IMR-90 (cell line): ENCODE data around the gene PLD1. TPM values are rescaled to one million over a fixed set of nuclear protein-coding genes. Genes with fewer than 3 reads are reported as not detected.

Experiments used
- ATAC-seq: fragments of 200-7000 bp; cut with Tn5 transposase; 2 replicates; pipeline ENCODE4 v1.9.1; 2020; ENCODE audit warnings: low read depth, mild to moderate bottlenecking, moderate library complexity
- BruUV-seq: library from RNA; stranded (reverse); fragments of 400-500 nt; replicated peaks from 2 replicates; lab custom pipeline; 2021; lab: Mats Ljungman, UMichigan
- CTCF ChIA-PET: fragments of 300-600 bp; formaldehyde crosslinking; extraction: SDS; loops from one replicate; lab custom pipeline; 2021; ENCODE audit warnings: antibody characterized with exemption; lab: Yijun Ruan, JAX
- POLR2A ChIA-PET: fragments of 300-600 bp; sonication (Branson Sonifier 250); formaldehyde crosslinking; loops from one replicate; lab custom pipeline; 2022; ENCODE audit warnings: antibody characterized with exemption; ENCODE audit not compliant: unreplicated experiment; lab: Charles Lee
- DNase-seq: peaks from one replicate; pipeline ENCODE4 v3.0.0; 2013
- H2AFZ ChIP-seq: replicated peaks from 2 replicates; pipeline ENCODE3; 2013; ENCODE audit warnings: low read length, mild to moderate bottlenecking; ENCODE audit not compliant: poor library complexity
- H2AK5ac ChIP-seq: 2 replicates; pipeline ENCODE4 v1.6.1; 2013; ENCODE audit warnings: low read depth, low read length, inconsistent platforms
- H2AK9ac ChIP-seq: replicated peaks from 2 replicates; pipeline ENCODE3; 2013; ENCODE audit warnings: mild to moderate bottlenecking, low read depth, low read length, moderate library complexity; ENCODE audit not compliant: poor library complexity
- H2BK120ac ChIP-seq: 2 replicates; pipeline ENCODE4 v1.6.1; 2013; ENCODE audit warnings: low read depth, low read length, inconsistent platforms
- H2BK15ac ChIP-seq: 3 replicates; pipeline ENCODE4 v1.6.1; 2013; ENCODE audit warnings: low read depth, low read length, inconsistent platforms
- H2BK20ac ChIP-seq: 2 replicates; pipeline ENCODE4 v1.6.1; 2013; ENCODE audit warnings: low read depth, mild to moderate bottlenecking, inconsistent platforms, low read length, moderate library complexity
- H2BK5ac ChIP-seq: 2 replicates; pipeline ENCODE4 v1.6.1; 2013; ENCODE audit warnings: mild to moderate bottlenecking, low read depth, low read length, inconsistent platforms; ENCODE audit not compliant: poor library complexity, severe bottlenecking
- H3K14ac ChIP-seq: replicated peaks from 2 replicates; pipeline ENCODE4 v1.6.1; 2013; ENCODE audit warnings: low read depth, low read length, inconsistent platforms
- H3K18ac ChIP-seq: 2 replicates; pipeline ENCODE4 v1.6.1; 2013; ENCODE audit warnings: low read depth, low read length, control low read depth
- H3K23ac ChIP-seq: 2 replicates; pipeline ENCODE4 v1.6.1; 2013; ENCODE audit warnings: low read depth, low read length, inconsistent platforms
- H3K27ac ChIP-seq: 2 replicates; pipeline ENCODE4 v1.5.1; 2013; ENCODE audit warnings: mild to moderate bottlenecking, control low read depth, low read length; ENCODE audit not compliant: insufficient read depth
- H3K27me3 ChIP-seq: 2 replicates; pipeline ENCODE4 v1.6.1; 2013; ENCODE audit warnings: low read length; ENCODE audit not compliant: control insufficient read depth, insufficient read depth
- H3K36me3 ChIP-seq: 2 replicates; pipeline ENCODE4 v1.6.1; 2013; ENCODE audit warnings: low read length, mixed read lengths; ENCODE audit not compliant: control insufficient read depth, insufficient read depth
- H3K4ac ChIP-seq: 2 replicates; pipeline ENCODE4 v1.6.1; 2013; ENCODE audit warnings: low read depth, low read length, inconsistent platforms
- H3K4me1 ChIP-seq: 2 replicates; pipeline ENCODE4 v1.6.1; 2013; ENCODE audit warnings: low read length, mixed read lengths; ENCODE audit not compliant: control insufficient read depth, insufficient read depth
- H3K4me2 ChIP-seq: 2 replicates; pipeline ENCODE4 v1.6.1; 2013; ENCODE audit warnings: low read depth, mild to moderate bottlenecking, control low read depth, low read length, moderate library complexity
- H3K4me3 ChIP-seq: 2 replicates; pipeline ENCODE4 v1.5.1; 2013; ENCODE audit warnings: low read depth, mild to moderate bottlenecking, control low read depth, low read length, moderate library complexity; ENCODE audit not compliant: insufficient read depth
- H3K56ac ChIP-seq: 2 replicates; pipeline ENCODE4 v1.6.1; 2013; ENCODE audit warnings: low read length, inconsistent platforms; ENCODE audit not compliant: insufficient read depth; ENCODE audit errors: extremely low read depth
- H3K79me1 ChIP-seq, 2 experiments: 2 replicates each; pipeline ENCODE4 v1.6.1; 2013; ENCODE audit warnings: low read length in 2 of 2, inconsistent platforms in 1 of 2, low read depth in 1 of 2
- H3K9ac ChIP-seq: 2 replicates; pipeline ENCODE4 v1.6.1; 2013; ENCODE audit warnings: low read depth, low read length, control low read depth
- H3K9me1 ChIP-seq: 2 replicates; pipeline ENCODE4 v1.6.1; 2013; ENCODE audit warnings: low read length, inconsistent platforms; ENCODE audit not compliant: insufficient read depth
- H3K9me3 ChIP-seq: 2 replicates; pipeline ENCODE4 v1.6.1; 2013; ENCODE audit warnings: low read length; ENCODE audit not compliant: control insufficient read depth, insufficient read depth
- H4K20me1 ChIP-seq: 2 replicates; pipeline ENCODE4 v1.6.1; 2013; ENCODE audit warnings: low read length, inconsistent platforms; ENCODE audit not compliant: insufficient read depth
- H4K5ac ChIP-seq: 2 replicates; pipeline ENCODE4 v1.6.1; 2013; ENCODE audit warnings: mild to moderate bottlenecking, low read depth, low read length, control low read depth
- H4K8ac ChIP-seq, 2 experiments: 2 replicates each; pipeline ENCODE4 v1.6.1; 2013; ENCODE audit warnings: low read depth in 2 of 2, low read length in 2 of 2, control low read depth in 1 of 2, inconsistent platforms in 1 of 2
- H4K91ac ChIP-seq: 2 replicates; pipeline ENCODE4 v1.6.1; 2013; ENCODE audit warnings: low read depth, low read length, inconsistent platforms; ENCODE audit not compliant: insufficient read depth
- BHLHE40 ChIP-seq: fragments of 150-350 bp; IDR thresholded peaks from 2 replicates; pipeline ENCODE4 v1.6.1; 2016; ENCODE audit warnings: mild to moderate bottlenecking, low read depth, low read length
- CEBPB ChIP-seq: IDR thresholded peaks from 2 replicates; pipeline ENCODE4 v1.6.1; 2012; ENCODE audit warnings: low read depth, low read length, improper control_type of control experiment
- CHD1 ChIP-seq: IDR thresholded peaks from 2 replicates; pipeline ENCODE4 v1.6.1; 2012; ENCODE audit warnings: low read depth, low read length, improper control_type of control experiment
- FOS ChIP-seq: fragments of 150-350 bp; IDR thresholded peaks from 2 replicates; pipeline ENCODE4 v1.6.1; 2016; ENCODE audit warnings: low read depth, low read length
- MAFK ChIP-seq: IDR thresholded peaks from 2 replicates; pipeline ENCODE4 v1.6.1; 2012; ENCODE audit warnings: low read depth, low read length, improper control_type of control experiment
- MAZ ChIP-seq: IDR thresholded peaks from 2 replicates; pipeline ENCODE4 v1.6.1; 2012; ENCODE audit warnings: low read depth, mild to moderate bottlenecking, low read length, improper control_type of control experiment, moderate library complexity, borderline replicate concordance
- MXI1 ChIP-seq: IDR thresholded peaks from 2 replicates; pipeline ENCODE4 v1.6.1; 2012; ENCODE audit warnings: low read depth, mild to moderate bottlenecking, low read length, moderate library complexity, borderline replicate concordance
- NFE2L2 ChIP-seq: fragments of 150-350 bp; IDR thresholded peaks from 2 replicates; pipeline ENCODE4 v1.6.1; 2016; ENCODE audit warnings: low read depth, mild to moderate bottlenecking, low read length
- POLR2A ChIP-seq: IDR thresholded peaks from 2 replicates; pipeline ENCODE4 v1.6.1; 2012; ENCODE audit warnings: mild to moderate bottlenecking, low read depth, low read length
- RAD21 ChIP-seq: IDR thresholded peaks from 2 replicates; pipeline ENCODE4 v1.6.1; 2012; ENCODE audit warnings: low read length, improper control_type of control experiment
- RCOR1 ChIP-seq: IDR thresholded peaks from 2 replicates; pipeline ENCODE4 v1.6.1; 2012; ENCODE audit warnings: mild to moderate bottlenecking, low read length, improper control_type of control experiment; ENCODE audit not compliant: insufficient replicate concordance
- RFX5 ChIP-seq: IDR thresholded peaks from 2 replicates; pipeline ENCODE4 v1.8.0; 2012; ENCODE audit warnings: low read depth, mild to moderate bottlenecking, low read length, moderate library complexity
- SMC3 ChIP-seq: fragments of 150-350 bp; IDR thresholded peaks from 2 replicates; pipeline ENCODE4 v1.6.1; 2016; ENCODE audit warnings: low read depth, mild to moderate bottlenecking, antibody characterized with exemption, low read length, moderate library complexity
- USF2 ChIP-seq: fragments of 150-350 bp; IDR thresholded peaks from 2 replicates; pipeline ENCODE4 v1.6.1; 2017; ENCODE audit warnings: mild to moderate bottlenecking, antibody characterized with exemption, low read length, low read depth
- WGBS, 2 experiments: methylation state at CpG; one replicate each; pipeline versions ENCODE4 v1.1.5 to v1.1.7; 2013; ENCODE audit warnings: missing lambda C conversion rate in 2 of 2; ENCODE audit not compliant: insufficient read length in 1 of 2; ENCODE audit errors: extremely low coverage in 2 of 2; 5-methylcytosine and 5-hydroxymethylcytosine counted together
- dilution Hi-C: fragments of 300-500 bp; cut with HindIII; formaldehyde crosslinking; loops from one replicate; pipeline ENCODE4 v1.14.3; 2018; ENCODE audit warnings: low sequenced_read_pairs; ENCODE audit not compliant: unreplicated experiment
- in situ Hi-C: fragments of 300-500 bp; cut with MboI; formaldehyde crosslinking; loops from 3 replicates; pipeline ENCODE4 v1.14.3; 2019; ENCODE audit warnings: low sequenced_read_pairs, inconsistent platforms, mixed read lengths
- intact Hi-C: fragments of 100-400 bp; cut with micrococcal nuclease; formaldehyde crosslinking; loops from 2 replicates; pipeline ENCODE4 v1.10.0; 2022
- polyA plus RNA-seq, 3 experiments: library from polyadenylated mRNA; depleted of rRNA; stranded (reverse); fragments of >200 nt; gene quantifications; 2 replicates each; pipeline ENCODE4 v1.2.3, GENCODE V29; 2012; ENCODE audit warnings: low replicate concordance in 1 of 3
- total RNA-seq: library from RNA; depleted of rRNA; stranded (reverse); fragments of >200 nt; gene quantifications from 2 replicates; pipeline ENCODE4 v1.2.3, GENCODE V29; 2012
- TF ChIP-seq, protein P1 (sequence below): fragments of 150-350 bp; IDR thresholded peaks from 2 replicates; pipeline ENCODE4 v1.6.1; 2016; ENCODE audit warnings: low read depth, mild to moderate bottlenecking, low read length, moderate library complexity, borderline replicate concordance
- TF ChIP-seq, protein P2 (sequence below): conservative IDR thresholded peaks from 2 replicates; pipeline ENCODE4 v1.5.1; 2012; ENCODE audit warnings: mild to moderate bottlenecking, low read depth, low read length, improper control_type of control experiment

The PLD1 gene
- total and polyA plus RNA-seq, 2 of the 4 experiments (the other 2 are of a cell fraction): 3.3 to 9.7 TPM

GRCh38 chr3:171803044-171803443 lies 7.2 kb downstream of the PLD1 start:
- Histone ChIP-seq H2BK20ac (no peak overlapping the region), H3K9me1 (peaks cover 9% of the 10 kb centered on the region), H2BK15ac (no peak overlapping the region), H3K79me1 (peaks cover 26 to 55% of the 10 kb centered on the region in 2 experiments), H3K56ac (no peak overlapping the region), H2AK9ac (no peak overlapping the region), H4K8ac (no peak overlapping the region), H3K9me3 (no peaks in the 10 kb centered on the region), H3K14ac (no peak overlapping the region), H2BK5ac (no peak overlapping the region), H3K27me3 (no peaks in the 10 kb centered on the region), H3K36me3 (no peaks in the 10 kb centered on the region; the same call in 1 of the 2 replicates), H2BK120ac (no peak overlapping the region), H3K27ac (no peak overlapping the region), H3K4me1 (peaks cover 26% of the 10 kb centered on the region), H4K20me1 (no peaks in the 10 kb centered on the region; the same call in 1 of the 2 replicates), H2AFZ (no peak overlapping the region), H4K5ac (no peak overlapping the region), H4K91ac (no peak overlapping the region), H3K18ac (no peak overlapping the region), H3K23ac (no peak overlapping the region), H3K9ac (no peak overlapping the region), H3K4me3 (no peak overlapping the region), H2AK5ac (no peak overlapping the region), H3K4ac (no peak overlapping the region), H3K4me2 (no peak overlapping the region)
- POLR2A ChIA-PET: no interaction called here
- ATAC-seq: no peak
- dilution Hi-C loops (no loop called here), intact Hi-C loops (no loop called here), in situ Hi-C loops (no loop called here)
- 100% methylated on average over 1 of the region's 4 CpGs; no CpG with 5 or more reads in 1 of the 2 experiments for WGBS, 2 experiments
- CTCF ChIA-PET: no interaction called here
- no peak for DNase-seq
- BruUV-seq: no TSS peak
- TF ChIP-seq RCOR1 (no peak), FOS (no peak), NFE2L2 (no peak), CHD1 (no peak), CEBPB (no peak), RFX5 (no peak), BHLHE40 (no peak), MAFK (no peak), SMC3 (no peak), USF2 (no peak), RAD21 (no peak), POLR2A (no peak), MAZ (no peak), MXI1 (no peak)
- TF ChIP-seq, protein P1, sequence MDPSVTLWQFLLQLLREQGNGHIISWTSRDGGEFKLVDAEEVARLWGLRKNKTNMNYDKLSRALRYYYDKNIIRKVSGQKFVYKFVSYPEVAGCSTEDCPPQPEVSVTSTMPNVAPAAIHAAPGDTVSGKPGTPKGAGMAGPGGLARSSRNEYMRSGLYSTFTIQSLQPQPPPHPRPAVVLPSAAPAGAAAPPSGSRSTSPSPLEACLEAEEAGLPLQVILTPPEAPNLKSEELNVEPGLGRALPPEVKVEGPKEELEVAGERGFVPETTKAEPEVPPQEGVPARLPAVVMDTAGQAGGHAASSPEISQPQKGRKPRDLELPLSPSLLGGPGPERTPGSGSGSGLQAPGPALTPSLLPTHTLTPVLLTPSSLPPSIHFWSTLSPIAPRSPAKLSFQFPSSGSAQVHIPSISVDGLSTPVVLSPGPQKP: no peak
- TF ChIP-seq, protein P2, sequence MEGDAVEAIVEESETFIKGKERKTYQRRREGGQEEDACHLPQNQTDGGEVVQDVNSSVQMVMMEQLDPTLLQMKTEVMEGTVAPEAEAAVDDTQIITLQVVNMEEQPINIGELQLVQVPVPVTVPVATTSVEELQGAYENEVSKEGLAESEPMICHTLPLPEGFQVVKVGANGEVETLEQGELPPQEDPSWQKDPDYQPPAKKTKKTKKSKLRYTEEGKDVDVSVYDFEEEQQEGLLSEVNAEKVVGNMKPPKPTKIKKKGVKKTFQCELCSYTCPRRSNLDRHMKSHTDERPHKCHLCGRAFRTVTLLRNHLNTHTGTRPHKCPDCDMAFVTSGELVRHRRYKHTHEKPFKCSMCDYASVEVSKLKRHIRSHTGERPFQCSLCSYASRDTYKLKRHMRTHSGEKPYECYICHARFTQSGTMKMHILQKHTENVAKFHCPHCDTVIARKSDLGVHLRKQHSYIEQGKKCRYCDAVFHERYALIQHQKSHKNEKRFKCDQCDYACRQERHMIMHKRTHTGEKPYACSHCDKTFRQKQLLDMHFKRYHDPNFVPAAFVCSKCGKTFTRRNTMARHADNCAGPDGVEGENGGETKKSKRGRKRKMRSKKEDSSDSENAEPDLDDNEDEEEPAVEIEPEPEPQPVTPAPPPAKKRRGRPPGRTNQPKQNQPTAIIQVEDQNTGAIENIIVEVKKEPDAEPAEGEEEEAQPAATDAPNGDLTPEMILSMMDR: no peak
